CD4-positive, alpha-beta T cell (primary cell): ENCODE measurements around the gene METTL15. TPM values are rescaled to one million over a fixed set of nuclear protein-coding genes. Genes with fewer than 3 reads are reported as not detected.
A peak's percentile ranks its signal among the peaks of the same experiment; 100 is the strongest.

Source experiments
- ATAC-seq: fragments of 200-7000 bp; cut with Tn5 transposase; one replicate; pipeline ENCODE4 v1.10.0; 2022; ENCODE audit warnings: mild to moderate bottlenecking; ENCODE audit not compliant: poor library complexity
- CTCF ChIA-PET: fragments of 350-600 bp; sonication (Branson Sonifier 250); formaldehyde crosslinking; loops from one replicate; lab custom pipeline; 2021; ENCODE audit warnings: antibody characterized with exemption, inconsistent platforms; lab: Charles Lee
- POLR2A ChIA-PET: fragments of 350-600 bp; sonication (Branson Sonifier 250); formaldehyde crosslinking; loops from one replicate; lab custom pipeline; 2021; ENCODE audit warnings: antibody characterized with exemption, inconsistent platforms; lab: Charles Lee
- DNase-seq, 14 experiments: peaks; one replicate each; pipeline ENCODE4 v3.0.0-alpha.2; 2013 to 2020; ENCODE audit warnings: mixed read lengths in 2 of 14
- H3K27ac ChIP-seq, 2 donors: one replicate each; pipeline versions ENCODE4 v1.5.1 to v1.7.0; 2013; ENCODE audit warnings: low read length in 2 of 2, low read depth in 1 of 2, mild to moderate bottlenecking in 1 of 2
- H3K27me3 ChIP-seq, 2 experiments: 1 replicate in 1 of 2; 2 replicates in 1 of 2; pipeline versions ENCODE4 v1.6.1 to v1.7.0; 2013; ENCODE audit warnings: low read length in 2 of 2, control low read depth in 1 of 2, mild to moderate bottlenecking in 1 of 2, moderate library complexity in 1 of 2; ENCODE audit not compliant: insufficient read depth in 2 of 2, control insufficient read depth in 1 of 2
- H3K36me3 ChIP-seq: one replicate; pipeline ENCODE4 v1.6.1; 2013; ENCODE audit warnings: low read length, control low read depth; ENCODE audit not compliant: insufficient read depth
- H3K4me1 ChIP-seq: one replicate; pipeline ENCODE4 v1.6.1; 2013; ENCODE audit warnings: low read length, control low read depth; ENCODE audit not compliant: insufficient read depth
- H3K4me3 ChIP-seq: one replicate; pipeline ENCODE4 v1.5.1; 2013; ENCODE audit warnings: mild to moderate bottlenecking, low read length, moderate library complexity
- H3K9me3 ChIP-seq, 2 experiments: 1 replicate in 1 of 2; 2 replicates in 1 of 2; pipeline versions ENCODE4 v1.6.1 to v1.7.0; 2013; ENCODE audit warnings: low read length in 2 of 2, mild to moderate bottlenecking in 2 of 2, control low read depth in 1 of 2, moderate library complexity in 1 of 2; ENCODE audit not compliant: control insufficient read depth in 1 of 2, insufficient read depth in 1 of 2
- H3K27ac Mint-ChIP-seq: one replicate; pipeline ENCODE4 v1.8.0; 2020; ENCODE audit warnings: mixed read lengths
- H3K27me3 Mint-ChIP-seq: one replicate; pipeline ENCODE4 v1.8.0; 2021; ENCODE audit warnings: mixed read lengths
- H3K36me3 Mint-ChIP-seq: one replicate; pipeline ENCODE4 v1.8.0; 2021; ENCODE audit warnings: low read depth, mixed read lengths
- H3K4me1 Mint-ChIP-seq: one replicate; pipeline ENCODE4 v1.8.0; 2021; ENCODE audit warnings: low read depth, mixed read lengths
- H3K4me3 Mint-ChIP-seq: one replicate; pipeline ENCODE4 v1.8.0; 2020; ENCODE audit warnings: mild to moderate bottlenecking, mixed read lengths
- H3K9me3 Mint-ChIP-seq: one replicate; pipeline ENCODE4 v1.8.0; 2020; ENCODE audit warnings: mixed read lengths
- intact Hi-C, 2 experiments: fragments of 100-400 bp; cut with DNase I in 1 of 2; cut with micrococcal nuclease in 1 of 2; formaldehyde crosslinking; loops; one replicate each; pipeline versions ENCODE4 v1.15.1 to v1.9.0; 2023 to 2025; cut with DNase I, micrococcal nuclease
- total RNA-seq, 174 experiments: library from RNA in 2 of 174; stranded (reverse) in 2 of 174; gene quantifications; one replicate each; pipeline ENCODE4 v1.2.3 and lab custom pipeline; 2021 to 2026
- TF ChIP-seq, protein P1 (sequence below): fragments of 200-600 bp; IDR thresholded peaks from one replicate; pipeline ENCODE4 v1.8.0; 2022; ENCODE audit warnings: antibody characterized with exemption, mild to moderate bottlenecking

Gene METTL15
- total RNA-seq, 2 experiments from 2014 or later, result 3.5 to 4.4 TPM

DNA sequence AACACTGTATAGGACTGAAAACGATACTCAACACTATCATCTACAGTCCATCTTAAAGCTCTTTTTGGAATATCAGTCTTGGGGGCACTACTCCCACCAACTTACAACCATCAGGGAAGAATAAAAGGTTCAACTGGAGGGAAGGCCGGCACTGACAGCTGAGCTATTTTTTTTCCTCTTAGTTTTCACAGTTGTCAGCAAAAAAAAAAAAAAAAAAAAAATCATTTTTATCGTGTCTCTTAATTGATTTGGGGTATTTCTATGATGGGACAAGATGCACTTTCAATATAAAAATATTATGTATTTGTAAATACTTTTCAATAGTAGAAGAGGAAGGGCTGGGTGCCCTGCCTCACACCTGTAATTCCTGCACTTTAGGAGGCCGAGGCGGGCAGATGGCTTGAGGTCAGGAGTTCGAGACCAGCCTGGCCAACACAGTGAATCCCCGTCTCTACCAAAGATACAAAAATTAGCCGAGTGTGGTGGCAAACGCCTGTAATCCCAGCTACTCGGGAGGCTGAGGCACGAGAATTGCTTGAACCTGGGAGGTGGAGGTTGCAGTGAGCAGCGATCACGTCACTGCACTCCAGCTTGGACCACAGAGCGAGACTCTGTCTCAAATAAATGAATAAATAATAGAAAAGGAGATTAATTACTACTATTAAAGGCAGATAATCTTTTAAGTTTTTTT is 1.7 kb upstream of the METTL15 start:
- TF ChIP-seq, protein P1, sequence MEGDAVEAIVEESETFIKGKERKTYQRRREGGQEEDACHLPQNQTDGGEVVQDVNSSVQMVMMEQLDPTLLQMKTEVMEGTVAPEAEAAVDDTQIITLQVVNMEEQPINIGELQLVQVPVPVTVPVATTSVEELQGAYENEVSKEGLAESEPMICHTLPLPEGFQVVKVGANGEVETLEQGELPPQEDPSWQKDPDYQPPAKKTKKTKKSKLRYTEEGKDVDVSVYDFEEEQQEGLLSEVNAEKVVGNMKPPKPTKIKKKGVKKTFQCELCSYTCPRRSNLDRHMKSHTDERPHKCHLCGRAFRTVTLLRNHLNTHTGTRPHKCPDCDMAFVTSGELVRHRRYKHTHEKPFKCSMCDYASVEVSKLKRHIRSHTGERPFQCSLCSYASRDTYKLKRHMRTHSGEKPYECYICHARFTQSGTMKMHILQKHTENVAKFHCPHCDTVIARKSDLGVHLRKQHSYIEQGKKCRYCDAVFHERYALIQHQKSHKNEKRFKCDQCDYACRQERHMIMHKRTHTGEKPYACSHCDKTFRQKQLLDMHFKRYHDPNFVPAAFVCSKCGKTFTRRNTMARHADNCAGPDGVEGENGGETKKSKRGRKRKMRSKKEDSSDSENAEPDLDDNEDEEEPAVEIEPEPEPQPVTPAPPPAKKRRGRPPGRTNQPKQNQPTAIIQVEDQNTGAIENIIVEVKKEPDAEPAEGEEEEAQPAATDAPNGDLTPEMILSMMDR, result no peak
- Mint-ChIP-seq H3K4me3 (peak overlapping the region; percentile 98), H3K27me3 (no peaks in the 10 kb centered on the region), H3K27ac (peak overlapping the region; percentile 98), H3K4me1 (peaks cover 60% of the 10 kb centered on the region), H3K36me3 (peaks cover 27% of the 10 kb centered on the region), H3K9me3 (no peaks in the 10 kb centered on the region)
- Histone ChIP-seq H3K27me3 (no peaks in the 10 kb centered on the region), H3K36me3 (no peaks in the 10 kb centered on the region), H3K9me3 (no peaks in the 10 kb centered on the region), H3K4me3 (peak overlapping the region; percentile 66), H3K27ac (peak overlapping the region in 1 of 2 donors; percentile 92), H3K4me1 (peaks cover 24% of the 10 kb centered on the region)
- ChIA-PET CTCF (interaction anchor here (0.7 to 1.1 kb wide), 2 partner anchors 17 to 46 kb away, joined by 3 to 4 read pairs; no protein-coding TSS in a partner anchor), POLR2A (no interaction called here)
- ATAC-seq (no peak), DNase-seq (no peak)
- intact Hi-C loops, result loop anchor here (10.0 kb wide), 2 partner anchors 62 to 742 kb away; partner anchors contain the start of gene CCDC34 (in 1 of the 2)

DNA sequence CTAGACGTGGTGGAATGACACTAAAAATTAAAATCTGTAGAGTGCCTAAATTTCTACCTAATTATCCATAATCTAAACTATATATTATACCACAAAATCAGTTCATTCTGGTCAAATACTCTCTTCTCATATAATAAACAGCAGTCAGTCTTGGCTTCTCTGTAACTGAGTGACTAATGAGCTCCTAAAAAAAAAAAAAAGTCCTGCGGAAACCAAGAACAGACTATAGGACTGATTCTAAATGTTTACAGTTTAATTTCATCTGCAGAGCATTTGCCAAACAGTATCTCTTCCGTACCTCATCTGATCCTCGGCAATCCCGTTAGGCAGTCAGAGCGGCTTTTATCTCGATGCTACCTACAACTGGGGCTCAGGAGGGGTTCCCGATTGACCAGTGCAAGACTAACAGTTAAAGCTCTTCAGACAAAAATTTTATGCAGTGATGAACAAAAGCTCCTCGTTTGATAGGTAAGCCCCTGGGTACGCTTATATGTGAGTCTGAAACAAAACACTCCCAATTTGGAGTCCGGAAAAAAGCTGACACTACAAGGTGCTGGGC is 918 bp upstream of the METTL15 start:
- H3K36me3 Mint-ChIP-seq, result peaks cover 32% of the 10 kb centered on the region
- no peaks in the 10 kb centered on the region for H3K9me3 Mint-ChIP-seq
- Histone ChIP-seq H3K4me3 (peak overlapping the region; percentile 66), H3K27me3 (no peaks in the 10 kb centered on the region), H3K36me3 (no peaks in the 10 kb centered on the region), H3K9me3 (no peaks in the 10 kb centered on the region), H3K4me1 (peaks cover 24% of the 10 kb centered on the region), H3K27ac (peak overlapping the region; percentile 75 to 92)
- DNase-seq (peak in 2 of 14 experiments; percentile 37 to 38), ATAC-seq (peak; percentile 11)
- TF ChIP-seq, protein P1, result no peak
- H3K27ac Mint-ChIP-seq, result peak overlapping the region; percentile 98
- H3K27me3 Mint-ChIP-seq, result no peaks in the 10 kb centered on the region
- peak overlapping the region; percentile 98 for H3K4me3 Mint-ChIP-seq
- peaks cover 68% of the 10 kb centered on the region for H3K4me1 Mint-ChIP-seq
- ChIA-PET POLR2A (interaction anchor here (1.1 to 1.2 kb wide), 2 partner anchors 11 to 600 kb away, joined by 4 to 7 read pairs; partner anchors contain the start of gene LIN7C), CTCF (interaction anchor here (1.1 kb wide), 1 partner anchor 18 kb away, joined by 4 read pairs; no protein-coding TSS in a partner anchor)
- intact Hi-C loops, result loop anchor here (10.0 kb wide), 2 partner anchors 62 to 742 kb away; partner anchors contain the start of gene CCDC34 (in 1 of the 2)

DNA sequence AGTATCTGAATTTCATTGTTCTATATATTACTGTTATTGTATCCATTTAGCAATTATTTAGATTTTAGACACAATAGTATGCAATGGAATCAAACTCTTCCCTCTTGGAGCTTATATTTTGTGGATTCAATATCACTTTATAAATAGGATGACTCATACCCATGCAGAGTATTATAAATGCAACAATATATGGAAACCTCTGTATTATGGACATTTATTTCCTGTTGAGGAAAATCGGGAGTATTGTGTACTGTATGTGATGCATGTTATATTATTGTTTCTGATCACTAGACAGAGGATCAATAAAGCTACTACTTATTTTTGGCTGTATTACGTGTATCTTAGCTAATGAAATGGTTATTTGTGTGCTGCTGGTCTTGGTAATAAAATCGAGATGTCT is 770 bp downstream of the METTL15 start:
- Histone ChIP-seq H3K27ac (peak overlapping the region; percentile 75 to 92), H3K36me3 (peaks cover 4% of the 10 kb centered on the region), H3K9me3 (no peaks in the 10 kb centered on the region), H3K27me3 (no peaks in the 10 kb centered on the region), H3K4me3 (peak overlapping the region; percentile 66), H3K4me1 (peaks cover 24% of the 10 kb centered on the region)
- Mint-ChIP-seq H3K4me1 (peaks cover 78% of the 10 kb centered on the region), H3K4me3 (peak overlapping the region; percentile 98), H3K36me3 (peaks cover 41% of the 10 kb centered on the region), H3K9me3 (no peaks in the 10 kb centered on the region), H3K27me3 (no peaks in the 10 kb centered on the region), H3K27ac (peak overlapping the region; percentile 98)
- DNase-seq, result no peak
- ChIA-PET POLR2A (interaction anchor here (1.0 kb wide), 1 partner anchor 20 kb away, joined by 5 read pairs; no protein-coding TSS in a partner anchor), CTCF (no interaction called here)
- intact Hi-C loops, result loop anchor here (1.0 to 10.0 kb wide), 4 partner anchors 64 to 744 kb away; partner anchors contain the start of genes LIN7C (in 2 of the 2) and CCDC34 (in 1 of the 2)
- TF ChIP-seq, protein P1, result no peak
- ATAC-seq, result no peak
